GM12878 (cell line): ENCODE results near the gene PSMD1. TPM values are rescaled to one million over a fixed set of nuclear protein-coding genes. Genes with fewer than 3 reads are reported as not detected.

Experiments
- EP300 ChIP-seq, 2 experiments: fragments of 150-350 bp in 1 of 2; IDR thresholded peaks; 2 replicates each; pipeline ENCODE4 v1.6.1; 2011 to 2012; ENCODE audit warnings: low read depth in 2 of 2, low read length in 2 of 2, borderline replicate concordance in 1 of 2, improper control_type of control experiment in 1 of 2, inconsistent platforms in 1 of 2; ENCODE audit not compliant: control insufficient read depth in 1 of 2
- IKZF2 ChIP-seq, 2 experiments: fragments of 450-650 bp; IDR thresholded peaks; 2 replicates each; pipeline ENCODE4 v1.6.1; 2017; ENCODE audit warnings: mild to moderate bottlenecking in 2 of 2, moderate library complexity in 2 of 2
- MEF2A ChIP-seq: IDR thresholded peaks from 2 replicates; pipeline ENCODE4 v1.6.1; 2011; ENCODE audit warnings: low read depth, mild to moderate bottlenecking, low read length, moderate library complexity; ENCODE audit not compliant: insufficient read depth
- MYC ChIP-seq: IDR thresholded peaks from 2 replicates; pipeline ENCODE4 v1.6.1; 2011; ENCODE audit warnings: mild to moderate bottlenecking, low read length, moderate library complexity, inconsistent platforms; ENCODE audit not compliant: insufficient read depth, insufficient replicate concordance, insufficient read length, severe bottlenecking
- NFYB ChIP-seq: IDR thresholded peaks from 2 replicates; pipeline ENCODE4 v1.6.1; 2011; ENCODE audit warnings: low read depth, mild to moderate bottlenecking, low read length, improper control_type of control experiment, moderate library complexity; ENCODE audit not compliant: insufficient read depth
- PRDM15 ChIP-seq: fragments of 450-650 bp; formaldehyde crosslinking; IDR thresholded peaks from 2 replicates; pipeline ENCODE4 v1.4.0; 2020; ENCODE audit warnings: mild to moderate bottlenecking, moderate library complexity
- polyA plus RNA-seq, 11 experiments: library from polyadenylated mRNA; depleted of rRNA in 4 of 11; unstranded in 6 of 11; stranded (reverse) in 5 of 11; fragments of >200 nt; fragmentation: Nextera tagmentation in 4 of 11; fragmentation: Illumina TruSeq in 1 of 11; extraction: Ambion mirVana in 4 of 11; extraction: Trizol in 1 of 11; gene quantifications; 1 replicate in 1 of 11; 2 replicates in 10 of 11; pipeline versions ENCODE4 v1.2.1 to v1.2.3, GENCODE V29; 2011 to 2016; ENCODE audit warnings: inconsistent platforms in 2 of 11, missing spikeins in 2 of 11, low read depth in 1 of 11
- total RNA-seq, 4 experiments: library from RNA; depleted of rRNA in 3 of 4; stranded (reverse); fragments of >200 nt in 3 of 4; fragmentation: Illumina TruSeq in 1 of 4; extraction: Trizol in 1 of 4; gene quantifications; 2 replicates each; pipeline versions ENCODE4 v1.2.1 to v1.2.3, GENCODE V29; 2013 to 2021
- TF ChIP-seq, protein P1 (sequence below): fragments of 450-650 bp; IDR thresholded peaks from 2 replicates; pipeline ENCODE4 v1.6.1; 2017; ENCODE audit warnings: mild to moderate bottlenecking, moderate library complexity
- TF ChIP-seq, protein P2 (sequence below): fragments of 450-650 bp; IDR thresholded peaks from 2 replicates; pipeline ENCODE4 v1.6.1; 2016; ENCODE audit warnings: mild to moderate bottlenecking

PSMD1 gene
- total and polyA plus RNA-seq, 10 of the 15 experiments (the other 5 are each of a cell fraction or from before 2014, with no cell fraction given) = 87.4 to 220 (median 139) TPM

DNA sequence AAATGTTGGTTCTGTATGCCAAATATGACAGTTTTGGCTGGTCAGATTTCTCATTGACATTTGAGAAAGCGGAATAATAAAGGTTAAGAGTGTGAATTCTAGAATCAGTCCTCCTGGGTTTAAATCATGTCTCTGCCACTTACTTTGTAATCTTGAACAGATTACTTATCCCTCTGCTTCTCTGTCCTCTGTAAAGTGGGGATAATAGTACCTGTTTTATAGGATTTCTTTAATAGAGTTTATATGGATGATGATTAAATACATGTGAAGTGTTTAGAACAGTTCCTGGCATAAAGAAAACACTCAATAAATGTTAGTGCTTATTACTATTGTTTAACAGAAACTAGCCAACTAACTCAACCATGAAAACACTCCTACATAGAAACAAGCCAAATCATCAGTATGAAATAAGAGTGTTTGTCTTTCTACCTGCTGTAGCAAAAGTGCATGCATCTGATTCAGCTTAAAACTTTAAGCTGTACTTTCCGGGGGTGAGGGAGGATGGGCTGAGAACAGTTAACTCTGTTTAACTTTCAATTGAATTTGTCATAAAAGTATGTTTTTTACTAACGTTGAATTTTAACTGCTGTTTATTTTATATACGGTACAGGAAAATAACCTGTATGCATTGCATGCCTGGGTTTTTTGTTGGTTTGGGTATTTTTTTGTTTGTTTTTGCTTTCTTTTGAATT is 61.4 kb downstream of the PSMD1 start (continued):
- TF ChIP-seq, protein P1, sequence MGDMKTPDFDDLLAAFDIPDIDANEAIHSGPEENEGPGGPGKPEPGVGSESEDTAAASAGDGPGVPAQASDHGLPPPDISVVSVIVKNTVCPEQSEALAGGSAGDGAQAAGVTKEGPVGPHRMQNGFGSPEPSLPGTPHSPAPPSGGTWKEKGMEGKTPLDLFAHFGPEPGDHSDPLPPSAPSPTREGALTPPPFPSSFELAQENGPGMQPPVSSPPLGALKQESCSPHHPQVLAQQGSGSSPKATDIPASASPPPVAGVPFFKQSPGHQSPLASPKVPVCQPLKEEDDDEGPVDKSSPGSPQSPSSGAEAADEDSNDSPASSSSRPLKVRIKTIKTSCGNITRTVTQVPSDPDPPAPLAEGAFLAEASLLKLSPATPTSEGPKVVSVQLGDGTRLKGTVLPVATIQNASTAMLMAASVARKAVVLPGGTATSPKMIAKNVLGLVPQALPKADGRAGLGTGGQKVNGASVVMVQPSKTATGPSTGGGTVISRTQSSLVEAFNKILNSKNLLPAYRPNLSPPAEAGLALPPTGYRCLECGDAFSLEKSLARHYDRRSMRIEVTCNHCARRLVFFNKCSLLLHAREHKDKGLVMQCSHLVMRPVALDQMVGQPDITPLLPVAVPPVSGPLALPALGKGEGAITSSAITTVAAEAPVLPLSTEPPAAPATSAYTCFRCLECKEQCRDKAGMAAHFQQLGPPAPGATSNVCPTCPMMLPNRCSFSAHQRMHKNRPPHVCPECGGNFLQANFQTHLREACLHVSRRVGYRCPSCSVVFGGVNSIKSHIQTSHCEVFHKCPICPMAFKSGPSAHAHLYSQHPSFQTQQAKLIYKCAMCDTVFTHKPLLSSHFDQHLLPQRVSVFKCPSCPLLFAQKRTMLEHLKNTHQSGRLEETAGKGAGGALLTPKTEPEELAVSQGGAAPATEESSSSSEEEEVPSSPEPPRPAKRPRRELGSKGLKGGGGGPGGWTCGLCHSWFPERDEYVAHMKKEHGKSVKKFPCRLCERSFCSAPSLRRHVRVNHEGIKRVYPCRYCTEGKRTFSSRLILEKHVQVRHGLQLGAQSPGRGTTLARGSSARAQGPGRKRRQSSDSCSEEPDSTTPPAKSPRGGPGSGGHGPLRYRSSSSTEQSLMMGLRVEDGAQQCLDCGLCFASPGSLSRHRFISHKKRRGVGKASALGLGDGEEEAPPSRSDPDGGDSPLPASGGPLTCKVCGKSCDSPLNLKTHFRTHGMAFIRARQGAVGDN = no peak
- TF ChIP-seq MYC (no peak), EP300 (IDR thresholded peaks at IDR 0.05; ENCODE audit: borderline replicate concordance in 1 of 2, control insufficient read depth in 1 of 2, low read depth in 2 of 2, low read length in 2 of 2) (no peak), NFYB (no peak), IKZF2 (IDR thresholded peaks at IDR 0.05) (no peak), MEF2A (no peak), PRDM15 (CRISPR knock-in tag) (no peak)
- TF ChIP-seq, protein P2, sequence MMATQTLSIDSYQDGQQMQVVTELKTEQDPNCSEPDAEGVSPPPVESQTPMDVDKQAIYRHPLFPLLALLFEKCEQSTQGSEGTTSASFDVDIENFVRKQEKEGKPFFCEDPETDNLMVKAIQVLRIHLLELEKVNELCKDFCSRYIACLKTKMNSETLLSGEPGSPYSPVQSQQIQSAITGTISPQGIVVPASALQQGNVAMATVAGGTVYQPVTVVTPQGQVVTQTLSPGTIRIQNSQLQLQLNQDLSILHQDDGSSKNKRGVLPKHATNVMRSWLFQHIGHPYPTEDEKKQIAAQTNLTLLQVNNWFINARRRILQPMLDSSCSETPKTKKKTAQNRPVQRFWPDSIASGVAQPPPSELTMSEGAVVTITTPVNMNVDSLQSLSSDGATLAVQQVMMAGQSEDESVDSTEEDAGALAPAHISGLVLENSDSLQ = no peak
